ENCODE measurements around the gene EP400. TPM values are rescaled to one million over a fixed set of nuclear protein-coding genes. Genes with fewer than 3 reads are reported as not detected.

The EP400 gene
- total RNA-seq, 6 experiments from 2014 or later, result 10.9 to 16.3 (median 13.3) TPM

GRCh38 chr12:131986910-131987309 is 37.2 kb downstream of the EP400 start:
- ATAC-seq (no peak), DNase-seq (peak in 1 of 3 donors; percentile 22)
- Histone ChIP-seq H3K4me3 (no peak overlapping the region), H3K4me1 (no peaks in the 10 kb centered on the region), H3K27me3 (no peaks in the 10 kb centered on the region), H3K27ac (no peak overlapping the region), H3K9me3 (no peaks in the 10 kb centered on the region), H3K36me3 (peaks cover 0 to 73% (median 20%) of the 10 kb centered on the region in 4 donors)
- 91% methylated on average over 4 of the region's 5 CpGs for WGBS (ENCODE audit: insufficient coverage, low coverage, low lambda C conversion rate, missing lambda C conversion rate)
- intact Hi-C loops (cut with DNase I), result no loop called here
- TF ChIP-seq CTCF (IDR thresholded peaks at IDR 0.05), result no peak
- no peak for TF ChIP-seq POLR2A (IDR thresholded peaks at IDR 0.05)

GRCh38 chr12:131987552-131987951 is 37.8 kb downstream of the EP400 start:
- 88% methylated on average over 6 of the region's 8 CpGs for WGBS (ENCODE audit: insufficient coverage, low coverage, low lambda C conversion rate, missing lambda C conversion rate)
- ATAC-seq (no peak), DNase-seq (peak in 1 of 3 donors; percentile 27)
- TF ChIP-seq CTCF (IDR thresholded peaks at IDR 0.05) (no peak), POLR2A (IDR thresholded peaks at IDR 0.05) (no peak)
- H3K4me1 ChIP-seq, result no peaks in the 10 kb centered on the region
- no peaks in the 10 kb centered on the region for H3K27me3 ChIP-seq
- H3K9me3 ChIP-seq, result no peaks in the 10 kb centered on the region
- intact Hi-C loops (cut with DNase I), result no loop called here
- H3K4me3 ChIP-seq, result no peak overlapping the region
- H3K36me3 ChIP-seq, result peaks cover 0 to 73% (median 19%) of the 10 kb centered on the region in 4 donors
- H3K27ac ChIP-seq, result no peak overlapping the region

GRCh38 chr12:131988054-131988796 is 38.5 kb downstream of the EP400 start:
- peaks cover 0 to 76% (median 22%) of the 10 kb centered on the region in 4 donors for H3K36me3 ChIP-seq
- DNase-seq, result peak in 1 of 3 donors; percentile 20
- ATAC-seq, result no peak
- TF ChIP-seq POLR2A (IDR thresholded peaks at IDR 0.05) (no peak), CTCF (IDR thresholded peaks at IDR 0.05) (no peak)
- intact Hi-C loops (cut with DNase I), result no loop called here
- no peak overlapping the region for H3K27ac ChIP-seq
- no peaks in the 10 kb centered on the region for H3K9me3 ChIP-seq
- 100% methylated on average over 6 of the region's 8 CpGs for WGBS (ENCODE audit: insufficient coverage, low coverage, low lambda C conversion rate, missing lambda C conversion rate)
- H3K27me3 ChIP-seq, result no peaks in the 10 kb centered on the region
- H3K4me3 ChIP-seq, result no peak overlapping the region
- H3K4me1 ChIP-seq, result no peaks in the 10 kb centered on the region

- intact Hi-C loops (cut with DNase I), result no loop called here
- Histone ChIP-seq H3K4me1 (no peaks in the 10 kb centered on the region), H3K4me3 (no peak overlapping the region), H3K27ac (no peak overlapping the region), H3K36me3 (peaks cover 0 to 77% (median 26%) of the 10 kb centered on the region in 4 donors), H3K9me3 (no peaks in the 10 kb centered on the region), H3K27me3 (no peaks in the 10 kb centered on the region)
- no peak for TF ChIP-seq CTCF (IDR thresholded peaks at IDR 0.05)
- TF ChIP-seq POLR2A (IDR thresholded peaks at IDR 0.05), result no peak
- no CpG with 5 or more reads among the region's 12 CpGs for WGBS (ENCODE audit: insufficient coverage, low coverage, low lambda C conversion rate, missing lambda C conversion rate)
- ATAC-seq, result no peak
- peak in 1 of 3 donors; percentile 38 for DNase-seq
Observed at GRCh38 chr12:131989021-131989420, 39.3 kb downstream of the EP400 start.
